Endodermal cell (in vitro differentiated cells): Measurements from ENCODE around the gene RBM28. TPM values are rescaled to one million over a fixed set of nuclear protein-coding genes. Genes with fewer than 3 reads are reported as not detected.

ENCODE experiments used
- DNase-seq: peaks from one replicate; pipeline ENCODE4 v3.0.0-alpha.2; 2017
- H3K27ac ChIP-seq: 2 replicates; pipeline ENCODE4 v1.5.1; 2013; ENCODE audit warnings: mild to moderate bottlenecking, low read depth, low read length, moderate library complexity
- H3K27me3 ChIP-seq: 2 replicates; pipeline ENCODE4 v1.6.1; 2013; ENCODE audit warnings: mild to moderate bottlenecking, low read length, moderate library complexity; ENCODE audit not compliant: insufficient read depth, control insufficient read depth, poor library complexity, severe bottlenecking
- H3K36me3 ChIP-seq: 2 replicates; pipeline ENCODE4 v1.7.0; 2013; ENCODE audit warnings: mild to moderate bottlenecking, low read length, moderate library complexity; ENCODE audit not compliant: control insufficient read depth, insufficient read depth
- H3K4me1 ChIP-seq: one replicate; pipeline ENCODE4 v1.7.0; 2013; ENCODE audit warnings: low read length; ENCODE audit not compliant: control insufficient read depth, insufficient read depth
- H3K4me3 ChIP-seq: 2 replicates; pipeline ENCODE4 v1.5.1; 2013; ENCODE audit warnings: mild to moderate bottlenecking, low read length, moderate library complexity
- H3K9ac ChIP-seq: 2 replicates; pipeline ENCODE4 v1.6.1; 2013; ENCODE audit warnings: mild to moderate bottlenecking, low read length, moderate library complexity; ENCODE audit not compliant: poor library complexity, severe bottlenecking; ENCODE audit errors: extremely low read depth
- H3K9me3 ChIP-seq: 2 replicates; pipeline ENCODE4 v1.6.1; 2013; ENCODE audit warnings: mild to moderate bottlenecking, low read length, moderate library complexity; ENCODE audit not compliant: control insufficient read depth
- H3K27ac Mint-ChIP-seq: 2 replicates; pipeline ENCODE4 v1.8.0; 2020; ENCODE audit warnings: mixed read lengths
- H3K27me3 Mint-ChIP-seq: 2 replicates; pipeline ENCODE4 v1.8.0; 2021; ENCODE audit warnings: mild to moderate bottlenecking, mixed read lengths; ENCODE audit not compliant: insufficient read depth
- H3K36me3 Mint-ChIP-seq: 2 replicates; pipeline ENCODE4 v1.8.0; 2020; ENCODE audit warnings: low read depth, mixed read lengths
- H3K4me1 Mint-ChIP-seq: 2 replicates; pipeline ENCODE4 v1.8.0; 2020; ENCODE audit warnings: mixed read lengths
- H3K4me3 Mint-ChIP-seq: 2 replicates; pipeline ENCODE4 v1.8.0; 2020; ENCODE audit warnings: mild to moderate bottlenecking, moderate library complexity, mixed read lengths
- H3K9me3 Mint-ChIP-seq: 2 replicates; pipeline ENCODE4 v1.8.0; 2020; ENCODE audit warnings: mild to moderate bottlenecking, mixed read lengths
- CTCF ChIP-seq: fragments of 200-600 bp; sonication (generic); conservative IDR thresholded peaks from 2 replicates; pipeline ENCODE4 v1.5.0; 2021; ENCODE audit warnings: antibody characterized with exemption, mild to moderate bottlenecking
- WGBS, 2 experiments: methylation state at CpG; one replicate each; pipeline versions ENCODE4 v1.1.5 to v1.1.7; 2013; ENCODE audit warnings: missing lambda C conversion rate in 2 of 2, mixed read lengths in 1 of 2; ENCODE audit not compliant: insufficient coverage in 1 of 2, insufficient read length in 1 of 2; 5-methylcytosine and 5-hydroxymethylcytosine counted together
- total RNA-seq, 2 donors: library from RNA; stranded (reverse); fragmentation: NEBNext Ultra II Directional in 1 of 2; extraction: Animal tissue kit (Norgen Biotek cat#: 25700) in 1 of 2; gene quantifications; 2 replicates in 1 of 2; 3 replicates in 1 of 2; pipeline ENCODE4 v1.2.1, GENCODE V29; 2021

RBM28 gene
- total RNA-seq, 2 donors from 2014 or later = 60.1 to 60.9 TPM

- Mint-ChIP-seq H3K4me3 (no peak overlapping the region), H3K36me3 (no peaks in the 10 kb centered on the region), H3K9me3 (peaks cover 2% of the 10 kb centered on the region), H3K27ac (no peak overlapping the region), H3K27me3 (peaks cover 22% of the 10 kb centered on the region), H3K4me1 (peaks cover 6% of the 10 kb centered on the region)
- H3K27ac ChIP-seq = no peak overlapping the region
- WGBS, 2 experiments = 87 to 96% methylated on average over 4 to 5 of the region's 5 CpGs
- no peak overlapping the region for H3K4me3 ChIP-seq
- no peak overlapping the region for H3K9ac ChIP-seq
- no peaks in the 10 kb centered on the region for H3K36me3 ChIP-seq
- TF ChIP-seq CTCF = no peak
- no peaks in the 10 kb centered on the region for H3K9me3 ChIP-seq
- no peaks in the 10 kb centered on the region for H3K27me3 ChIP-seq
- no peak for DNase-seq
- no peaks in the 10 kb centered on the region for H3K4me1 ChIP-seq
Observed at GRCh38 chr7:128254470-128254869, 89.2 kb downstream of the RBM28 start.

GRCh38 chr7:128253701-128254100, 90.0 kb downstream of the RBM28 start:
- DNase-seq = no peak
- Histone ChIP-seq H3K36me3 (no peaks in the 10 kb centered on the region), H3K27ac (no peak overlapping the region), H3K4me3 (no peak overlapping the region), H3K9ac (no peak overlapping the region), H3K4me1 (no peaks in the 10 kb centered on the region), H3K27me3 (no peaks in the 10 kb centered on the region), H3K9me3 (no peaks in the 10 kb centered on the region)
- Mint-ChIP-seq H3K9me3 (peaks cover 2% of the 10 kb centered on the region), H3K27me3 (peaks cover 30% of the 10 kb centered on the region), H3K4me1 (no peaks in the 10 kb centered on the region), H3K4me3 (no peak overlapping the region), H3K27ac (no peak overlapping the region), H3K36me3 (no peaks in the 10 kb centered on the region)
- no peak for TF ChIP-seq CTCF
- WGBS, 2 experiments = 83 to 92% methylated on average over 4 to 8 of the region's 8 CpGs

GRCh38 chr7:128251337-128251736, 92.4 kb downstream of the RBM28 start:
- Histone ChIP-seq H3K4me3 (no peak overlapping the region), H3K27ac (no peak overlapping the region), H3K9me3 (no peaks in the 10 kb centered on the region), H3K4me1 (no peaks in the 10 kb centered on the region), H3K27me3 (no peaks in the 10 kb centered on the region), H3K36me3 (no peaks in the 10 kb centered on the region), H3K9ac (no peak overlapping the region)
- H3K27ac Mint-ChIP-seq = no peak overlapping the region
- TF ChIP-seq CTCF = no peak
- H3K36me3 Mint-ChIP-seq = no peaks in the 10 kb centered on the region
- H3K27me3 Mint-ChIP-seq = peaks cover 34% of the 10 kb centered on the region
- 89% methylated on average over 4 of the region's 4 CpGs; no CpG with 5 or more reads in 1 of the 2 experiments for WGBS, 2 experiments
- no peak overlapping the region for H3K4me3 Mint-ChIP-seq
- H3K4me1 Mint-ChIP-seq = no peaks in the 10 kb centered on the region
- H3K9me3 Mint-ChIP-seq = peaks cover 2% of the 10 kb centered on the region
- no peak for DNase-seq

Other genes starting within 250 kb of the RBM28 start
- gene LEP, start 102.6 kb downstream of the RBM28 start, total RNA-seq = not detected
- gene PRRT4, start 17.8 kb upstream of the RBM28 start, total RNA-seq = under 1 TPM in 1 of 2 donors, not detected in 1; 0.18 TPM
- gene IMPDH1, start 66.1 kb upstream of the RBM28 start, total RNA-seq = 10 to 100 TPM; 13.4 to 16.5 TPM
- 10 to 100 TPM; 26.5 to 37.9 TPM for gene HILPDA, start 112.0 kb upstream of the RBM28 start, total RNA-seq
- gene METTL2B, start 132.8 kb upstream of the RBM28 start, total RNA-seq = 10 to 100 TPM; 39.8 to 50.5 TPM